Activated naive CD8-positive, alpha-beta T cell (primary cell): ENCODE data around the gene BCAT1.
A peak's percentile ranks its signal among the peaks of the same experiment; 100 is the strongest.
"Not testable (repeated sequence)": the region's sequence is repeated elsewhere in the genome, so short reads cannot be mapped to it uniquely, and the experiment has no call there.

Experiments used
- H3K27ac Mint-ChIP-seq: one replicate; pipeline ENCODE4 v1.8.0; 2021; ENCODE audit warnings: mixed read lengths
- H3K27me3 Mint-ChIP-seq: one replicate; pipeline ENCODE4 v1.8.0; 2021; ENCODE audit warnings: mixed read lengths
- H3K36me3 Mint-ChIP-seq: one replicate; pipeline ENCODE4 v1.8.0; 2021; ENCODE audit warnings: mixed read lengths
- H3K4me1 Mint-ChIP-seq: one replicate; pipeline ENCODE4 v1.8.0; 2021; ENCODE audit warnings: low read depth, mixed read lengths
- H3K4me3 Mint-ChIP-seq: one replicate; pipeline ENCODE4 v1.8.0; 2021; ENCODE audit warnings: mild to moderate bottlenecking, mixed read lengths
- H3K9me3 Mint-ChIP-seq: one replicate; pipeline ENCODE4 v1.8.0; 2021; ENCODE audit warnings: low read depth, mixed read lengths

The BCAT1 gene

GRCh38 chr12:24881724-24882371 is 67.1 kb downstream of the BCAT1 start:
- no peak overlapping the region for H3K4me3 Mint-ChIP-seq
- H3K9me3 Mint-ChIP-seq: no peaks in the 10 kb centered on the region
- no peaks in the 10 kb centered on the region for H3K27me3 Mint-ChIP-seq
- no peaks in the 10 kb centered on the region for H3K4me1 Mint-ChIP-seq
- no peak overlapping the region for H3K27ac Mint-ChIP-seq
- no peaks in the 10 kb centered on the region for H3K36me3 Mint-ChIP-seq

- Mint-ChIP-seq H3K4me3 (no peak overlapping the region), H3K36me3 (no peaks in the 10 kb centered on the region), H3K27me3 (no peaks in the 10 kb centered on the region), H3K27ac (no peak overlapping the region), H3K4me1 (no peaks in the 10 kb centered on the region), H3K9me3 (no peaks in the 10 kb centered on the region)
Observed at GRCh38 chr12:24881227-24881626, 67.7 kb downstream of the BCAT1 start.

- Mint-ChIP-seq H3K36me3 (no peaks in the 10 kb centered on the region), H3K4me3 (no peak overlapping the region), H3K4me1 (no peaks in the 10 kb centered on the region), H3K9me3 (no peaks in the 10 kb centered on the region), H3K27ac (no peak overlapping the region), H3K27me3 (no peaks in the 10 kb centered on the region)
Observed at GRCh38 chr12:24880732-24881131, 68.2 kb downstream of the BCAT1 start.

GRCh38 chr12:24879644-24880043 is 69.3 kb downstream of the BCAT1 start:
- H3K36me3 Mint-ChIP-seq: no peaks in the 10 kb centered on the region
- no peaks in the 10 kb centered on the region for H3K4me1 Mint-ChIP-seq
- no peak overlapping the region for H3K27ac Mint-ChIP-seq
- H3K4me3 Mint-ChIP-seq: no peak overlapping the region
- H3K27me3 Mint-ChIP-seq: no peaks in the 10 kb centered on the region
- no peaks in the 10 kb centered on the region for H3K9me3 Mint-ChIP-seq

GRCh38 chr12:24875014-24875413 is 73.9 kb downstream of the BCAT1 start:
- Mint-ChIP-seq H3K9me3 (no peaks in the 10 kb centered on the region), H3K27me3 (no peaks in the 10 kb centered on the region), H3K4me3 (no peak overlapping the region), H3K36me3 (no peaks in the 10 kb centered on the region), H3K4me1 (no peaks in the 10 kb centered on the region), H3K27ac (no peak overlapping the region)

- H3K27ac Mint-ChIP-seq: no peak overlapping the region
- no peaks in the 10 kb centered on the region for H3K9me3 Mint-ChIP-seq
- no peaks in the 10 kb centered on the region for H3K36me3 Mint-ChIP-seq
- H3K4me3 Mint-ChIP-seq: no peak overlapping the region
- H3K4me1 Mint-ChIP-seq: no peaks in the 10 kb centered on the region
- no peaks in the 10 kb centered on the region for H3K27me3 Mint-ChIP-seq
Observed at GRCh38 chr12:24872211-24872610, 76.7 kb downstream of the BCAT1 start.

GRCh38 chr12:24866139-24866538 is 82.8 kb downstream of the BCAT1 start:
- H3K27ac Mint-ChIP-seq, H3K9me3 Mint-ChIP-seq, H3K4me3 Mint-ChIP-seq, H3K27me3 Mint-ChIP-seq, H3K36me3 Mint-ChIP-seq, H3K4me1 Mint-ChIP-seq: not testable (repeated sequence)

- H3K9me3 Mint-ChIP-seq: peaks cover 7% of the 10 kb centered on the region
- no peaks in the 10 kb centered on the region for H3K27me3 Mint-ChIP-seq
- H3K36me3 Mint-ChIP-seq: no peaks in the 10 kb centered on the region
- no peaks in the 10 kb centered on the region for H3K4me1 Mint-ChIP-seq
- no peak overlapping the region for H3K27ac Mint-ChIP-seq
- H3K4me3 Mint-ChIP-seq: no peak overlapping the region
Observed at GRCh38 chr12:24864796-24865125, 84.1 kb downstream of the BCAT1 start.

GRCh38 chr12:24861766-24862540 is 86.9 kb downstream of the BCAT1 start:
- Mint-ChIP-seq H3K4me1 (no peaks in the 10 kb centered on the region), H3K36me3 (no peaks in the 10 kb centered on the region), H3K4me3 (no peak overlapping the region), H3K27ac (no peak overlapping the region), H3K9me3 (peaks cover 14% of the 10 kb centered on the region), H3K27me3 (no peaks in the 10 kb centered on the region)

GRCh38 chr12:24860546-24860945 is 88.4 kb downstream of the BCAT1 start:
- Mint-ChIP-seq H3K4me1 (no peaks in the 10 kb centered on the region), H3K27me3 (no peaks in the 10 kb centered on the region), H3K4me3 (no peak overlapping the region), H3K9me3 (peaks cover 14% of the 10 kb centered on the region), H3K27ac (no peak overlapping the region), H3K36me3 (no peaks in the 10 kb centered on the region)

- H3K4me1 Mint-ChIP-seq: peaks cover 9% of the 10 kb centered on the region
- H3K36me3 Mint-ChIP-seq: no peaks in the 10 kb centered on the region
- no peaks in the 10 kb centered on the region for H3K27me3 Mint-ChIP-seq
- H3K9me3 Mint-ChIP-seq: peaks cover 13% of the 10 kb centered on the region
- H3K27ac Mint-ChIP-seq: no peak overlapping the region
- no peak overlapping the region for H3K4me3 Mint-ChIP-seq
Observed at GRCh38 chr12:24856541-24856940, 92.4 kb downstream of the BCAT1 start.

- no peak overlapping the region for H3K27ac Mint-ChIP-seq
- no peaks in the 10 kb centered on the region for H3K27me3 Mint-ChIP-seq
- no peaks in the 10 kb centered on the region for H3K36me3 Mint-ChIP-seq
- H3K9me3 Mint-ChIP-seq: peaks cover 9% of the 10 kb centered on the region
- H3K4me1 Mint-ChIP-seq: peaks cover 9% of the 10 kb centered on the region
- H3K4me3 Mint-ChIP-seq: no peak overlapping the region
Observed at GRCh38 chr12:24854908-24855307, 94.0 kb downstream of the BCAT1 start.

GRCh38 chr12:24854017-24854416 is 94.9 kb downstream of the BCAT1 start:
- Mint-ChIP-seq H3K36me3 (no peaks in the 10 kb centered on the region), H3K9me3 (peaks cover 5% of the 10 kb centered on the region), H3K4me3 (no peak overlapping the region), H3K4me1 (peaks cover 9% of the 10 kb centered on the region), H3K27me3 (no peaks in the 10 kb centered on the region), H3K27ac (peak overlapping the region; percentile 23)

GRCh38 chr12:24853588-24853987 is 95.3 kb downstream of the BCAT1 start:
- Mint-ChIP-seq H3K27ac (peak overlapping the region; percentile 23), H3K27me3 (no peaks in the 10 kb centered on the region), H3K36me3 (no peaks in the 10 kb centered on the region), H3K4me3 (no peak overlapping the region), H3K4me1 (peaks cover 9% of the 10 kb centered on the region), H3K9me3 (peaks cover 5% of the 10 kb centered on the region)

- Mint-ChIP-seq H3K36me3 (no peaks in the 10 kb centered on the region), H3K4me1 (peaks cover 9% of the 10 kb centered on the region), H3K27me3 (no peaks in the 10 kb centered on the region), H3K27ac (no peak overlapping the region), H3K4me3 (no peak overlapping the region), H3K9me3 (peaks cover 5% of the 10 kb centered on the region)
Observed at GRCh38 chr12:24853094-24853493, 95.8 kb downstream of the BCAT1 start.

- Mint-ChIP-seq H3K4me3 (no peak overlapping the region), H3K27me3 (no peaks in the 10 kb centered on the region), H3K4me1 (peaks cover 9% of the 10 kb centered on the region), H3K27ac (no peak overlapping the region), H3K36me3 (no peaks in the 10 kb centered on the region), H3K9me3 (no peaks in the 10 kb centered on the region)
Observed at GRCh38 chr12:24852420-24852819, 96.5 kb downstream of the BCAT1 start.
